Mesodermal cell (in vitro differentiated cells): ENCODE results near the gene TBCD.

Experiments used
- H3K27ac ChIP-seq: 2 replicates; pipeline ENCODE4 v1.7.0; 2013; ENCODE audit warnings: mild to moderate bottlenecking, low read depth, low read length, moderate library complexity; ENCODE audit not compliant: severe bottlenecking
- H3K36me3 ChIP-seq: 2 replicates; pipeline ENCODE4 v1.7.1; 2013; ENCODE audit warnings: mild to moderate bottlenecking, low read length, moderate library complexity; ENCODE audit not compliant: control insufficient read depth, insufficient read depth
- H3K4me1 ChIP-seq: one replicate; pipeline ENCODE4 v1.7.1; 2013; ENCODE audit warnings: mild to moderate bottlenecking, low read length; ENCODE audit not compliant: insufficient read depth, control insufficient read depth, poor library complexity, severe bottlenecking
- H3K4me3 ChIP-seq: 2 replicates; pipeline ENCODE4 v1.7.0; 2013; ENCODE audit warnings: low read length, control low read depth, mild to moderate bottlenecking; ENCODE audit not compliant: insufficient read depth, poor library complexity, severe bottlenecking; ENCODE audit errors: extremely low read depth
- H3K9me3 ChIP-seq: 2 replicates; pipeline ENCODE4 v1.7.1; 2013; ENCODE audit warnings: mild to moderate bottlenecking, low read length, moderate library complexity; ENCODE audit not compliant: control insufficient read depth
- WGBS, 2 experiments: methylation state at CpG; one replicate each; pipeline ENCODE4 v1.1.5; 2013; ENCODE audit warnings: missing lambda C conversion rate in 2 of 2; ENCODE audit not compliant: insufficient coverage in 2 of 2; 5-methylcytosine and 5-hydroxymethylcytosine counted together

TBCD gene

GRCh38 chr17:82838386-82839063 lies 86.7 kb downstream of the TBCD start:
- Histone ChIP-seq H3K27ac (no peak overlapping the region), H3K36me3 (peaks cover 9% of the 10 kb centered on the region), H3K4me3 (no peak overlapping the region), H3K9me3 (no peaks in the 10 kb centered on the region), H3K4me1 (peaks cover 16% of the 10 kb centered on the region)
- 90% methylated on average over 14 to 15 of the region's 17 CpGs for WGBS, 2 experiments

GRCh38 chr17:82839617-82840292 lies 87.9 kb downstream of the TBCD start, which contains the start of gene ZNF750:
Gene ZNF750, minus strand, starts transcription at chr17:82840022. Its CDS starts 7,568 bp downstream, at chr17:82832454.
- 89 to 93% methylated on average over 24 to 25 of the region's 25 CpGs for WGBS, 2 experiments
- Histone ChIP-seq H3K4me3 (no peak within 1 kb of the TSS), H3K36me3 (peaks cover 9% of the 10 kb centered on the region), H3K27ac (no peak within 1 kb of the TSS), H3K9me3 (no peaks in the 10 kb centered on the region), H3K4me1 (peaks cover 26% of the 10 kb centered on the region)

GRCh38 chr17:82840431-82840831 lies 88.6 kb downstream of the TBCD start:
- no peak overlapping the region for H3K27ac ChIP-seq
- 85 to 96% methylated on average over 5 to 8 of the region's 12 CpGs for WGBS, 2 experiments

GRCh38 chr17:82841921-82842596 lies 90.2 kb downstream of the TBCD start:
- Histone ChIP-seq H3K4me3 (no peak overlapping the region), H3K9me3 (no peaks in the 10 kb centered on the region), H3K27ac (no peak overlapping the region), H3K36me3 (peaks cover 9% of the 10 kb centered on the region), H3K4me1 (peaks cover 27% of the 10 kb centered on the region)
- 89 to 93% methylated on average over 10 to 14 of the region's 16 CpGs for WGBS, 2 experiments

More at GRCh38 chr17:82840431-82840831, 88.6 kb downstream of the TBCD start:
- Histone ChIP-seq H3K9me3 (no peaks in the 10 kb centered on the region), H3K4me1 (peaks cover 32% of the 10 kb centered on the region), H3K36me3 (peaks cover 9% of the 10 kb centered on the region), H3K4me3 (no peak overlapping the region)

- 90 to 96% methylated on average over 6 of the region's 7 CpGs for WGBS, 2 experiments
- H3K9me3 ChIP-seq = no peaks in the 10 kb centered on the region
- peaks cover 10% of the 10 kb centered on the region for H3K36me3 ChIP-seq
- H3K27ac ChIP-seq = no peak overlapping the region
- H3K4me1 ChIP-seq = peaks cover 27% of the 10 kb centered on the region
- H3K4me3 ChIP-seq = no peak overlapping the region
Observed at GRCh38 chr17:82843904-82844680, 92.2 kb downstream of the TBCD start.

GRCh38 chr17:82844796-82845162 lies 92.9 kb downstream of the TBCD start:
- no peaks in the 10 kb centered on the region for H3K9me3 ChIP-seq
- peaks cover 23% of the 10 kb centered on the region for H3K4me1 ChIP-seq
- no peak overlapping the region for H3K4me3 ChIP-seq
- 97% methylated on average over 5 to 10 of the region's 11 CpGs for WGBS, 2 experiments
- H3K36me3 ChIP-seq = peaks cover 14% of the 10 kb centered on the region
- H3K27ac ChIP-seq = no peak overlapping the region

- Histone ChIP-seq H3K36me3 (peaks cover 14% of the 10 kb centered on the region), H3K4me1 (peaks cover 20% of the 10 kb centered on the region), H3K9me3 (no peaks in the 10 kb centered on the region), H3K4me3 (no peak overlapping the region), H3K27ac (no peak overlapping the region)
- WGBS, 2 experiments = 90 to 93% methylated on average over 20 to 23 of the region's 24 CpGs
Observed at GRCh38 chr17:82845163-82845807, 93.4 kb downstream of the TBCD start.

- Histone ChIP-seq H3K27ac (no peak overlapping the region), H3K9me3 (no peaks in the 10 kb centered on the region), H3K36me3 (peaks cover 14% of the 10 kb centered on the region), H3K4me3 (no peak overlapping the region), H3K4me1 (peaks cover 15% of the 10 kb centered on the region)
- WGBS, 2 experiments = 90 to 92% methylated on average over 23 to 24 of the region's 25 CpGs
Observed at GRCh38 chr17:82846061-82846691, 94.3 kb downstream of the TBCD start.

GRCh38 chr17:82848022-82848592 lies 96.2 kb downstream of the TBCD start:
- Histone ChIP-seq H3K4me1 (peaks cover 19% of the 10 kb centered on the region), H3K36me3 (peaks cover 16% of the 10 kb centered on the region), H3K4me3 (no peak overlapping the region), H3K27ac (no peak overlapping the region), H3K9me3 (no peaks in the 10 kb centered on the region)
- WGBS, 2 experiments = 95% methylated on average over 13 to 16 of the region's 23 CpGs
